SHP77 treated with DMSO at 0.1 percent for 48 hours (cell line): ENCODE measurements around the gene GBP2.
"Not testable (repeated sequence)": the region's sequence is repeated elsewhere in the genome, so short reads cannot be mapped to it uniquely, and the experiment has no call there.

Experiments used
- DNase-seq: peaks from one replicate; lab custom pipeline; 2025; lab: John Stamatoyannopoulos, UW

GBP2 gene

DNA sequence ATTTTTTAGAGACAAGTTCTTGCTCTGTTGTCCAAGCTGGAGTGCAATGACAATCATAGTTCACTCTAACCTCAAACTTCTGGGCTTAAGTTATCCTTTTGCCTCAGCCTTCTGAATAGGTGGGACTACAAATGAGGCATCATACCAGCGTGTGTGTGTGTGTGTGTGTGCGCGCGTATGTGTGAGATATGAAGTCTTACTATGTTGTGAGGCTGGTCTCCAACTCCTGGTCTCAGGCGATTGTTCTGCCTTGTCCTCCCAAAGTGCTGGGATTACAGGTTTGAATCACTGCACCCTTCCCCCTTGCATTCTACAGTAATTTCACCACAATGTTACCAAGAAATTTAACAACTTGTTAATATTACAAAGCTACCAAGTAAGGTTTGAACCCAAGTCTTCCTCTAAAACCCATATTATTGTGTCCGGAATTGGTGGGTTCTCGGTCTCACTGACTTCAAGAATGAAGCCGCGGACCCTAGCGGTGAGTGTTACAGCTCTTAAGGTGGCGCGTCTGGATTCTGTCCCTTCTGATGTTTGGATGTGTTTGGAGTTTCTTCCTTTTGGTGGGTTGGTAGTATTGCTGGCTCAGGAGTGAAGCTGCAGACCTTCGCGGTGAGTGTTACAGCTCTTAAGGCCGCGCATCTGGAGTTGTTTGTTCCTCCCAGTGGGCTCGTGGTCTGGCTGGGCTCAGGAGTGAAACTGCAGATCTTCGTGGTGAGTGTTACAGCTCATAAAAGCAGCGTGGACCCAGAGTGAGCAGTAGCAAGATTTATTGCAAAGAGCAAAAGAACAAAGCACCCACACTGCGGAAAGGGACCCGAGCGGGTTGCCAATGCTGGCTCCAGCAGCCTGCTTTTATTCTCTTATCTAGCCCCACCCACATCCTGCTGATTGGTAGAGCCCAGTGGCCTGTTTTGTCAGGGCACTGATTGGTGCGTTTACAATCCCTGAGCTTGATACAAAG is 970 bp upstream of the GBP2 start:
- DNase-seq, result not testable (repeated sequence)

DNA sequence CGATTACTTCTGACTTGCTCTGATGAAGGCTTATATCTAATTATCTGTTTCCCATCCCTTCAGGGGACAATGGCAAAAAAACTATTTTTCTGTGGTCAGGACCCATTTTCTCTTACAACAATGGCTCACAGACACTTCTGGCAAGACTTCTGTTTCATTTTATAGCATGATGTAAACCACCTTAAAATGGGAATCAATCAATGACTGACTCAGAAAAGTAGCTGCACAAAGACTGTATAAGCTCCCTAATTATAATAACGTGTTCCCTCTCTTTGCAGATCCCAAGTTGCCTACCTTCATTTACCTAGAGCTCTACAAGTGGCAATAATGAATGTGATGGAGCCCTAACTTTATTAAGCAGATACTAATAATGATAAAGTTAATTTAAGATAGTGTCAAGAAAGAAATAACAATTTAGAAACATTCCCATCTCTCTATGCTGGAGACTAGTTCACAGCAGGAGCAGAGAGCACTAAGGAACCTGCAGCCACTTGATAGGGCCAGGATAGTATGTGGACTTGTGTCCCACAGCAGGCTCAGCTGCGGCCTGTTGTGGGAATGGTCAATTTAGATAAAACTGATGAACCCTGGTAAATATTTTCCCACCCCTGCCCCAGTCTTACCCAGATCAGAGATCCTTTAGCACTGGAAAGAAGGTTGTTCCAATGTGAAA is 538 bp downstream of the GBP2 start:
- no peak for DNase-seq

GRCh38 chr1:89121641-89122040 is 4.3 kb downstream of the GBP2 start:
- no peak for DNase-seq

DNA sequence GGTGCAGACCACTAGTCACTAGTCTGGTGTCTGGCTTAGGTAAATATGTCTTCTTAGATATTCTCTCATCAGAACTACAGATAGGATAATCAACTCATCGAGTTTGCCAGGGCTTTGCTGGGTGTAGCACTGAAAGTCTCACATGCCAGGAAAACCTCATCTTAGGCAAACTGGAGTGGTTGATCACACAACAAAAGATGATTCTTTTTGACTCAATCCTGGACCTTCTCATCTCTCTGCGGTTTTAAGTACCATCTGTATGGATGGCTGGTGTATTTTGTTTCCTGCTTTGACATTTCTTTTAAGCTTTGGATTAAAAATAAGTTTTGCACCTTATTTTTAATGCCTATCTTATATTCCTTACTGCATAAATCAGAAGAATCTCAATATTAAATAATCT is 11.3 kb downstream of the GBP2 start:
- DNase-seq, result no peak

- DNase-seq, result no peak
Observed at GRCh38 chr1:89112871-89113613, 12.9 kb downstream of the GBP2 start.

GRCh38 chr1:89104687-89105086 is 21.2 kb downstream of the GBP2 start:
- no peak for DNase-seq

DNA sequence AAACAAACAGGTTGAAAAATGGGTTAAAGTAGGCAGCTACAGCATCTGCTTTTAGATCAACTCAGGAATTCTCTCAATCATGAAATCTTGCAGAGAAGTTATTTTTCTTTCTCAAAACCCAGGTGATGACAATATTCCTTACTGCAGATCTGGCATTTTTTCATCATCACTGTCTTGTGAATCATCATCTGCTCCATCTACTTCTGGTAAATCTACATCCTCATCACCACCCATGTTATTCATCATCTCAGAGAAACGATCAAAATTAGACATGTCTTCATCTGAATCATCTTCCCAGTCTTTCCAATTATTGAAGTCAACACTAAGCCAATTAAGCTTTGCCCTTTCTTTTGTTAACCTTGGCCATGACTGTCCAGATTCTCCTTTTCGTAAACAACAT is 21.8 kb downstream of the GBP2 start:
- DNase-seq, result no peak

DNA sequence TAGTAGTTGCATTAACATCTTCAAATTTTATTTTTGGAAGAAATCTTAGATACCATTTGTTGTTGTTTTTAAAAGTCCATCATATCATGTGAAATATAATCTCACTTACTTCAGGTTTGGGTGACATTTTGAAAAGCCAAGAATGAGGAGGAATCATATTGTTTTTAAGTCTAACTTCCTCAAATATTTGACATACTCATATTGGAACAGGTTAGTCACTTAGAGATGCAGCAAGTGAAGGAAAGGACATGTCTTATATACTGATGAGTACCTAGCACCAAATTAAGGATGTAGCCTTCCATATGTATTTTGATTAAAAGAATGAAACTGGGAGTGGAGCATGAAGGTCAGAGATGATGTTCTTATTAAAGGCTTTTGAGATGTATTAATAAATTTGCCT is 23.9 kb downstream of the GBP2 start:
- DNase-seq, result no peak

GRCh38 chr1:89100412-89100811 is 25.5 kb downstream of the GBP2 start:
- DNase-seq, result no peak

DNA sequence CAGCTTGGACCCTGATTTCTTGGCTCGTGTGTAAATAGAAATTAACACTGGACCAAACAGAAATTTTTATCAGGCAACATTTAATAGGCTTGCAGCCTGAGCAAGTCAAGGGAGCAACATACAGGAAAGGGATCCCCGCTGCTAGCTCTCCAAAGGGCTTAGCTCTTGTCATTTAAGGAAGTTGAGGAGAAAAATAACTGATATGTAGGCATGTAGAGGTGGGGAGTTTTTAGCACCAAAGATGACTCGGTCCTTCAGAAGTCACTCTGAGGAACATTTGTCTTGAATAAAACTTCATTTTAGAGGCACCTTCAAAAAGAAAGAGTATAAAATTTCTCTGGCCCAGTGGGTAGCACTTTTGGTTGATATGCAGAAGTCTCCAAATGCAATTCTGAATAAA is 27.1 kb downstream of the GBP2 start:
- DNase-seq, result no peak

GRCh38 chr1:89095737-89096136 is 30.2 kb downstream of the GBP2 start:
- no peak for DNase-seq

DNA sequence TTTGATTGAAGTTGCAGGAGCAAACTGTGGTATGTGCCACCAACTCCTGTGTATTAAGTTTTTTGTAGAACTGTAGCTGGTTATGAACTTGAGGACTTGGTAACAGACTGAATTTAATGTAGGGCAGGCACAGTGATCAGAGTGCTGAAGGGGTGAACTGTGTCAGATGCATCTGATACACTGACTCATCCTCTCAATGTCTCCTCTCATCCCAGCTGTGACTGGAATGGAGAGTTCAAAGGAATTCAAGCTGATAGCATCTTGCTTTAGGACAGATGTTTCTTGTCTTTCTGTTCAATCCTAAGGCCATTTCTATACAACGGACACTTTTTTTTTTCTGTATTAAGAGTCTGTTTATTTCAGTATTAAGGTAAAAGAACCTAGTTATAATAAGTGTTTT is 36.0 kb downstream of the GBP2 start:
- DNase-seq, result no peak

DNA sequence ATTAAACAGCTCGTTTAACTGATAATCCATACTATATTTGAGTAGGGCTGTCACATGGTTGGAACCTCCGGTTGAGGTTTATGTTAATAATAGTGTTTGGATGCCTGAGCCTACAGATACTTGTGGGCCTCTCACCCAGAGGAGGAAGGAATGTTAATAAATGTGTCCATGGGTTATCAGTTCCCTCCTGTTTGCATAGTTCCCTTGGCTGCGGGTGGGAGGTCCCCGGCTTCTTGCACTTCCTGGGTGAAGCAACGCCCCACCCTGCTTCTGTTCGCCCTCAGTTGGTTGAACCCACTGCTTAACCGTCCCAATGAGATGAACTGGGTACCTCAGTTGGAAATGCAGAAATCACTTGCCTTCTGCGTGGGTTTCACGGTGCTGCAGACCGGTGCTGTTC is 37.3 kb downstream of the GBP2 start:
- no peak for DNase-seq

GRCh38 chr1:89087241-89087640 is 38.7 kb downstream of the GBP2 start:
- DNase-seq, result no peak

DNA sequence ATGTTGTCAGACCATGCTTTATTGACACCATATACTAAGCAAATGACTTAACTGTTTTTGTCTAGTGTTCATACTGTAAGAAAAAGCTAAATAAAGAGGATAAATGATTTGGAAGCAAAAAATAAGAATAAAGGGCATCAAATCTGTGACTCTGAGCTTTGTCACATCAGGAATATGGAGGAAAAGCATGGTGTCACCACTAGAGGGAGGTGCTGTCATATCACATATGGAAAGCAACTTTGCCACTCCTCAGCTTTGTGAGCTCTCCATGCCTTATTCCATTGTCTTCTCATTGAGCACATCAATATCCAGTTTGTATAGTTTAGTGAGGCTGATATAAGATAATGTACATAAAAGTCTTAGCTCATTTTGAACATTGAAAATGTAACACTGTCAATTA is 40.1 kb downstream of the GBP2 start:
- DNase-seq, result no peak

DNA sequence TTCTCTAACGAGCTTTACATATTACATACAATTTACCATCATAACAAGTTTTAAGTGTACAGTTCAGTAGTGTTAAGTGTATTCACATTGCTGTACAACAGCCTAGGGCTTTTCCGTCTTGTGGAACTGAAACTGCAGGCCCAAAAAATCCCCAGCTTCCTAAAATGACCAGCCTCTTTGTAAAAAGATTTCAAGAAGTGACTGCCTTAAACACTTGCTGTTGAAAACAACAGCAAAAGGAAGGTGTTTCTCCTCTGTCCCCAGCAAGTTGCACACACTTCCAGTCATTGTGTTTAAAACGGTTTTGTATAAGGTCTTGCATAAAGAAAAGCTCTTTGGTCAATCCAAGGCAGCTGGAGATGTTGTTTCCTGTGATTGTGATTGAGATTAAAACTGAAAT is 44.9 kb downstream of the GBP2 start:
- DNase-seq, result no peak

DNA sequence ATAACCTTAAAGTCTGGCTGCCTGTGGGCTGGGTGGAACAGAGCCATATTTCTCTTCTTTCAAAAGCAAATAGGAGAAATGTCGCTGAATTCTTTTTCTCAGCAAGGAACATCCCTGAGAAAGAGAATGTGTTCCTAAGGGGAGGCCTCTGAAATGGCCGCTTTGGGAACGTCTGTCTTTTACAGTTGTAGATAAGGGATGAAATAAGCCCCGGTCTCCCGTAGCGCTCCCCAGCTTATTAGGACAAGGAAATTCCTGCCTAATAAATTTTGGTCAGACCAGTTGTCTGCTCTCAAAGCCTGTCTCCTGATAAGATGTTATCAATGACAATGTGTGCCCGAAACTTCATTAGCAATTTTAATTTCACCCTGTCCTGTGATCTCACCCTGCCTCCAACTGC is 45.8 kb downstream of the GBP2 start:
- not testable (repeated sequence) for DNase-seq

- not testable (repeated sequence) for DNase-seq
Observed at GRCh38 chr1:89072466-89073065, 53.3 kb downstream of the GBP2 start.

DNA sequence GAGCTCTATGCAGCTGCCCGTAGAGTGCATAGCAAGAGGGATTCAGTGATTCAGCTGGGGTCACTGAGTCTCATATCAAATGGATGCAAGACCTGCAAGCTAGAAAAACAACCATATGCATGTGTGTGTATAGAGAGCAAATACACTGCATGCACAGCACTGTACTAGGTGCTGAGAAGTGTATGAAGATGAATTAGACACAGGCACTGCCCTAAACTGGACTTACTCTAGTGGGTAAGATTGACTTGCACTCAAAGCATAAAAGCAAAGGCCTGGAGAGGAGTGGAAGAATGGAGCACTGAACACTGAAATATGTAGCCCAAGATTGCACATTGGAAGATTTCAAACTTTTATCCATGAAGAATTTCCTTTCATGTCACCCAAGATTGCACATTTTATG is 55.4 kb downstream of the GBP2 start:
- no peak for DNase-seq

- DNase-seq, result no peak
Observed at GRCh38 chr1:89069951-89070350, 56.0 kb downstream of the GBP2 start.

GRCh38 chr1:89068291-89068690 is 57.6 kb downstream of the GBP2 start:
- no peak for DNase-seq
